Suprapubic skin (tissue), 4 donors: ENCODE results near the gene RAB36. TPM values are rescaled to one million over a fixed set of nuclear protein-coding genes. Genes with fewer than 3 reads are reported as not detected.

Experiments used
- DNase-seq, 2 donors: peaks; one replicate each; pipeline ENCODE4 v3.0.0-alpha.2; 2019; ENCODE audit warnings: low spot score in 2 of 2
- H3K27ac ChIP-seq: fragments of 200-600 bp; sonication (generic); one replicate; pipeline ENCODE4 v1.5.1; 2019
- H3K27me3 ChIP-seq: fragments of 200-600 bp; sonication (generic); one replicate; pipeline ENCODE4 v1.5.1; 2019
- H3K36me3 ChIP-seq: fragments of 200-600 bp; sonication (generic); one replicate; pipeline ENCODE4 v1.5.1; 2019
- H3K4me1 ChIP-seq: fragments of 200-600 bp; sonication (generic); one replicate; pipeline ENCODE4 v1.5.1; 2019
- H3K4me3 ChIP-seq: fragments of 200-600 bp; sonication (generic); one replicate; pipeline ENCODE4 v1.5.1; 2019; ENCODE audit warnings: mild to moderate bottlenecking
- H3K9me3 ChIP-seq: fragments of 200-600 bp; sonication (generic); one replicate; pipeline ENCODE4 v1.5.1; 2019
- EP300 ChIP-seq: sonication (generic); formaldehyde crosslinking; IDR thresholded peaks from one replicate; pipeline ENCODE4 v1.6.1; 2017; ENCODE audit warnings: antibody characterized with exemption
- POLR2A ChIP-seq, 2 donors: fragments of 450-650 bp; IDR thresholded peaks; one replicate each; pipeline ENCODE4 v1.6.1; 2017; ENCODE audit warnings: antibody characterized with exemption in 2 of 2, mild to moderate bottlenecking in 2 of 2, moderate library complexity in 2 of 2
- POLR2AphosphoS5 ChIP-seq, 3 donors: sonication (generic); formaldehyde crosslinking; IDR thresholded peaks; one replicate each; pipeline ENCODE4 v1.6.1; 2017; ENCODE audit warnings: antibody characterized with exemption in 3 of 3
- WGBS: methylation state at CpG from one replicate; pipeline ENCODE4 v1.1.5; 2018; 5-methylcytosine and 5-hydroxymethylcytosine counted together
- total RNA-seq, 4 donors: library from RNA; depleted of rRNA; stranded (reverse); fragments of >200 nt; gene quantifications; one replicate each; pipeline ENCODE4 v1.1.0, GENCODE V29; 2016
- TF ChIP-seq, protein P1 (sequence below), 2 donors: fragments of 200-600 bp in 1 of 2; fragments of 450-650 bp in 1 of 2; sonication (generic) in 1 of 2; IDR thresholded peaks; one replicate each; pipeline ENCODE4 v1.5.1; 2016 to 2019; ENCODE audit warnings: antibody characterized with exemption in 2 of 2, mild to moderate bottlenecking in 1 of 2, moderate library complexity in 1 of 2

Gene RAB36
- total RNA-seq, 4 donors from 2014 or later, result 1.7 to 3.1 (median 2.9) TPM

DNA sequence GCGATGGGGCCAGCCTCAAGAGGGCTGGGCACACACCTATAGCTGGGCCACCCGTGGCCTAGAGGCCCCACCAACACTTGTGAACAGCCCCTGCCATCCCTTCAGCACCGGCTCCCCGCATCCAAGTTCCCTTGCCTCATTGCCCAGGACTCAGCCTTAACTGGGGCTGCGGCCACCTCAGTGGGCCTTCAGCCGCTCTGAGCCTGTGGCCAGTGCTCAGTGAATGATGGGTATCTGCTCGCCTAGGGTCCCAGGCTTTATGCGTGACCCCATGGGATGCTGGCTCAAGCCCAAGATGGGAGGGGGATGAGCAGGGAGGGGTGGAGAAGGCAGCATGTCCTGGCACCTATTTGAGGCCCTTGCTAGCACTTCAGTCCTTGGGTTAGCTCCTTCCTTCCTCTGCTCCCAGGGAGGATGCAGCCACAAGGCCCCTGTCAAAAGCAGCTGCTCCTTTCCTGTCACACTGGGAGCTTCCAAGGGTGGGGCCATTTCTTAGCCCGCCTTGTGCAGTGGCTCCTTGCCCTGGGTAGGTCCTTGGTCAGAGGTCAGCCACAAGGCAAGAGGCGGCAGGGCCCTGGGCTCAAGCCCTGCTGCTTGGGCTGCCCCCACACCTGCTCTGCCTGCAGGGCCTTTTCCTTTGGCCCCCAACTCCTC, 43.1 kb upstream of the RAB36 start:
- TF ChIP-seq EP300 (no peak), POLR2A (IDR thresholded peaks at IDR 0.05) (no peak), POLR2AphosphoS5 (IDR thresholded peaks at IDR 0.05) (no peak)
- TF ChIP-seq, protein P1, sequence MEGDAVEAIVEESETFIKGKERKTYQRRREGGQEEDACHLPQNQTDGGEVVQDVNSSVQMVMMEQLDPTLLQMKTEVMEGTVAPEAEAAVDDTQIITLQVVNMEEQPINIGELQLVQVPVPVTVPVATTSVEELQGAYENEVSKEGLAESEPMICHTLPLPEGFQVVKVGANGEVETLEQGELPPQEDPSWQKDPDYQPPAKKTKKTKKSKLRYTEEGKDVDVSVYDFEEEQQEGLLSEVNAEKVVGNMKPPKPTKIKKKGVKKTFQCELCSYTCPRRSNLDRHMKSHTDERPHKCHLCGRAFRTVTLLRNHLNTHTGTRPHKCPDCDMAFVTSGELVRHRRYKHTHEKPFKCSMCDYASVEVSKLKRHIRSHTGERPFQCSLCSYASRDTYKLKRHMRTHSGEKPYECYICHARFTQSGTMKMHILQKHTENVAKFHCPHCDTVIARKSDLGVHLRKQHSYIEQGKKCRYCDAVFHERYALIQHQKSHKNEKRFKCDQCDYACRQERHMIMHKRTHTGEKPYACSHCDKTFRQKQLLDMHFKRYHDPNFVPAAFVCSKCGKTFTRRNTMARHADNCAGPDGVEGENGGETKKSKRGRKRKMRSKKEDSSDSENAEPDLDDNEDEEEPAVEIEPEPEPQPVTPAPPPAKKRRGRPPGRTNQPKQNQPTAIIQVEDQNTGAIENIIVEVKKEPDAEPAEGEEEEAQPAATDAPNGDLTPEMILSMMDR (IDR thresholded peaks at IDR 0.05), result no peak
- WGBS, result 85% methylated on average over 8 of the region's 10 CpGs
- Histone ChIP-seq H3K36me3 (no peaks in the 10 kb centered on the region), H3K4me3 (no peak overlapping the region), H3K27ac (no peak overlapping the region), H3K4me1 (peaks cover 17% of the 10 kb centered on the region), H3K9me3 (no peaks in the 10 kb centered on the region), H3K27me3 (no peaks in the 10 kb centered on the region)
- DNase-seq, result no peak

GRCh38 chr22:23102776-23103175, 42.5 kb upstream of the RAB36 start:
- H3K27me3 ChIP-seq, result no peaks in the 10 kb centered on the region
- no peak for DNase-seq
- no peak overlapping the region for H3K4me3 ChIP-seq
- TF ChIP-seq EP300 (no peak), POLR2A (IDR thresholded peaks at IDR 0.05) (no peak), POLR2AphosphoS5 (IDR thresholded peaks at IDR 0.05) (no peak)
- TF ChIP-seq, protein P1 (IDR thresholded peaks at IDR 0.05), result no peak
- 66% methylated on average over 3 of the region's 3 CpGs for WGBS
- H3K4me1 ChIP-seq, result peaks cover 17% of the 10 kb centered on the region
- H3K36me3 ChIP-seq, result no peaks in the 10 kb centered on the region
- H3K9me3 ChIP-seq, result no peaks in the 10 kb centered on the region
- no peak overlapping the region for H3K27ac ChIP-seq

GRCh38 chr22:23103199-23103954, 41.9 kb upstream of the RAB36 start:
- H3K36me3 ChIP-seq, result no peaks in the 10 kb centered on the region
- no peaks in the 10 kb centered on the region for H3K9me3 ChIP-seq
- no peaks in the 10 kb centered on the region for H3K27me3 ChIP-seq
- 91% methylated on average over 10 of the region's 13 CpGs for WGBS
- DNase-seq, result no peak
- no peak overlapping the region for H3K27ac ChIP-seq
- H3K4me1 ChIP-seq, result peaks cover 12% of the 10 kb centered on the region
- no peak overlapping the region for H3K4me3 ChIP-seq
- TF ChIP-seq POLR2AphosphoS5 (IDR thresholded peaks at IDR 0.05), result no peak
- no peak for TF ChIP-seq POLR2A (IDR thresholded peaks at IDR 0.05)
- no peak for TF ChIP-seq EP300
- TF ChIP-seq, protein P1 (IDR thresholded peaks at IDR 0.05), result no peak

GRCh38 chr22:23104187-23104971, 40.9 kb upstream of the RAB36 start:
- H3K4me1 ChIP-seq, result peaks cover 2% of the 10 kb centered on the region
- TF ChIP-seq EP300 (no peak), POLR2A (IDR thresholded peaks at IDR 0.05) (no peak), POLR2AphosphoS5 (IDR thresholded peaks at IDR 0.05) (no peak)
- TF ChIP-seq, protein P1 (IDR thresholded peaks at IDR 0.05), result no peak
- 69% methylated on average over 11 of the region's 12 CpGs for WGBS

DNA sequence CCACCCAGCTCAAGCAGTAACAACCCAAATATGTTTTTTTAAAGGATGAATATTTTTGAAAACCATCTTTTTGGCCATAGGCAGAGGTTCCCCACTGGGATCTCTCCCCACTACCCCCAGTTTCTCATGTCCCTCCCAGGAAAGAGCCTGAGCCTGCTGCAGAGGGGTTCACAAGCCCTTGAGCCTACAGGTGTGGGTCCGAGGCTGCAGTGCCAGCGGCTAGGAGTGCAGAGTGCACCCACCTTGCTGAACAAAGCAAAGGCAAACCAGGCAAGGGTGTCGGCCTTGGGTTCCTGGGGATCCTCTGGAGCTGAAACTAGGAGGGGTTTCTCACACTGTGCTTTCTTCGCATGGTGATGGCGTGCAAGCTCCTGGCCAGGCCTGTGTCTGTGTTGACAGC, 40.0 kb upstream of the RAB36 start:
- Histone ChIP-seq H3K4me1 (no peaks in the 10 kb centered on the region), H3K27ac (no peak overlapping the region), H3K36me3 (no peaks in the 10 kb centered on the region), H3K27me3 (no peaks in the 10 kb centered on the region), H3K9me3 (no peaks in the 10 kb centered on the region), H3K4me3 (no peak overlapping the region)
- WGBS, result 93% methylated on average over 5 of the region's 5 CpGs
- TF ChIP-seq, protein P1 (IDR thresholded peaks at IDR 0.05), result no peak
- TF ChIP-seq EP300 (no peak), POLR2A (IDR thresholded peaks at IDR 0.05) (no peak), POLR2AphosphoS5 (IDR thresholded peaks at IDR 0.05) (no peak)
- no peak for DNase-seq

More at GRCh38 chr22:23104187-23104971, 40.9 kb upstream of the RAB36 start:
- H3K9me3 ChIP-seq, result no peaks in the 10 kb centered on the region
- no peak for DNase-seq
- H3K4me3 ChIP-seq, result no peak overlapping the region
- H3K27me3 ChIP-seq, result no peaks in the 10 kb centered on the region
- H3K36me3 ChIP-seq, result no peaks in the 10 kb centered on the region
- H3K27ac ChIP-seq, result no peak overlapping the region
